Effector memory CD8-positive, alpha-beta T cell (primary cell): Measurements from ENCODE around the gene TIMM8B.
"Not testable (repeated sequence)": the region's sequence is repeated elsewhere in the genome, so short reads cannot be mapped to it uniquely, and the experiment has no call there.

Source experiments
- ATAC-seq: fragments of 150-1000 bp; cut with Tn5 transposase; replicated peaks from 2 replicates; pipeline ENCODE4 v1.10.0; 2021; ENCODE audit warnings: mild to moderate bottlenecking, moderate library complexity
- DNase-seq, 3 experiments: peaks; one replicate each; pipeline ENCODE4 v3.0.0; 2021
- H3K27ac Mint-ChIP-seq, 2 donors: one replicate each; pipeline ENCODE4 v1.8.0; 2022; ENCODE audit warnings: mild to moderate bottlenecking in 2 of 2, mixed read lengths in 2 of 2, moderate library complexity in 2 of 2
- H3K27me3 Mint-ChIP-seq, 2 donors: one replicate each; pipeline ENCODE4 v1.8.0; 2022; ENCODE audit warnings: mixed read lengths in 2 of 2
- H3K36me3 Mint-ChIP-seq: one replicate; pipeline ENCODE4 v1.8.0; 2022; ENCODE audit warnings: mild to moderate bottlenecking, moderate library complexity, mixed read lengths; ENCODE audit not compliant: insufficient read depth
- H3K4me1 Mint-ChIP-seq, 2 donors: one replicate each; pipeline ENCODE4 v1.8.0; 2022; ENCODE audit warnings: low read depth in 2 of 2, mixed read lengths in 2 of 2
- H3K4me3 Mint-ChIP-seq, 2 donors: one replicate each; pipeline ENCODE4 v1.8.0; 2022; ENCODE audit warnings: mild to moderate bottlenecking in 2 of 2, mixed read lengths in 2 of 2, moderate library complexity in 2 of 2
- H3K9me3 Mint-ChIP-seq, 2 donors: one replicate each; pipeline ENCODE4 v1.8.0; 2022; ENCODE audit warnings: mixed read lengths in 2 of 2

TIMM8B gene

GRCh38 chr11:112050721-112051120, 35.8 kb downstream of the TIMM8B start:
- ATAC-seq (no peak), DNase-seq (no peak)
- Mint-ChIP-seq H3K4me1 (peaks cover 4 to 6% of the 10 kb centered on the region in 2 donors), H3K27me3 (no peaks in the 10 kb centered on the region), H3K9me3 (no peaks in the 10 kb centered on the region), H3K36me3 (peaks cover 41% of the 10 kb centered on the region), H3K27ac (peak overlapping the region in 1 of 2 donors; percentile 52), H3K4me3 (no peak overlapping the region)

- no peaks in the 10 kb centered on the region for H3K27me3 Mint-ChIP-seq
- H3K36me3 Mint-ChIP-seq: peaks cover 46% of the 10 kb centered on the region
- no peaks in the 10 kb centered on the region for H3K9me3 Mint-ChIP-seq
- H3K4me1 Mint-ChIP-seq: peaks cover 4 to 6% of the 10 kb centered on the region in 2 donors
- H3K27ac Mint-ChIP-seq: no peak overlapping the region
- DNase-seq (no peak), ATAC-seq (no peak)
- H3K4me3 Mint-ChIP-seq: no peak overlapping the region
Observed at GRCh38 chr11:112049777-112050176, 36.8 kb downstream of the TIMM8B start.

GRCh38 chr11:112048256-112048655, 38.3 kb downstream of the TIMM8B start:
- peaks cover 53% of the 10 kb centered on the region for H3K36me3 Mint-ChIP-seq

DNA sequence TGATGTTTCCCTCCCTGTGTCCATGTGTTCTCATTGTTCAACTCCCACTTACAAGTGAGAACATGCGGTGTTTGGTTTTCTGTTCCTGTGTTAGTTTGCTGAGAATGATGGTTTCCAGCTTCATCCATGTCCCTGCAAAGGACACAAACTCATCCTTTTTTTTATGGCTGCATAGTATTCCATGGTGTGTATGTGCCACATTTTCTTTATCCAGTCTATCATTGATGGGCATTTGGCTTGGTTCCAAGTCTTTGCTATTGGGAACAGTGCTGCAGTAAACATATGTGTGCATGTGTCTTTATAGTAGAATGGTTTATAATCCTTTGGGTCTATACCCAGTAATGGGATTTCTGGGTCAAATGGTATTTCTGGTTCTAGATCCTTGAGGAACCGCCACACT, 39.9 kb downstream of the TIMM8B start:
- DNase-seq, H3K27ac Mint-ChIP-seq: not testable (repeated sequence)

More at GRCh38 chr11:112048256-112048655, 38.3 kb downstream of the TIMM8B start:
- not testable (repeated sequence) for H3K27me3 Mint-ChIP-seq, H3K9me3 Mint-ChIP-seq, DNase-seq, H3K4me1 Mint-ChIP-seq, H3K27ac Mint-ChIP-seq, ATAC-seq, H3K4me3 Mint-ChIP-seq

DNA sequence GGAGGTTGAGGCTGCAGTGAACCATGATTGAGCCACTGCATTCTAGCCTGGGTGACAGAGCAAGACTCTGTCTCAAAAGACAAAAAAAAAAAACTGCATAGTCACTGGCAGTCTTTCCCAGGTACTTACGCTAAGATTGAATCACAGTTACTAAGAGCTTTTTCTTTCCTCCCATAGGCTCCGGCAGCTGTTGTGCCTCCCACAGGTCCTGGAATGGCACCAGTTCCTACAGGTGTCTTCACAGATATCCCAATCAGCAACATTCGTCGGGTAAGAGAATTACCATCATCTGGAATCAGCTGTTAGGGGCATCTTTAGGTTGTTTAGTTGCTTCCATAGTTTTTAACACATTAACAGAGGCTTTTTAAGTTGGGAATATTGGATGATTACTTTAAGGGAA, 41.6 kb downstream of the TIMM8B start:
- H3K9me3 Mint-ChIP-seq: no peaks in the 10 kb centered on the region
- H3K27me3 Mint-ChIP-seq: no peaks in the 10 kb centered on the region
- H3K4me1 Mint-ChIP-seq: peaks cover 9 to 22% of the 10 kb centered on the region in 2 donors
- no peak for DNase-seq
- peak overlapping the region in 1 of 2 donors; percentile 28 for H3K27ac Mint-ChIP-seq
- no peak for ATAC-seq
- no peak overlapping the region for H3K4me3 Mint-ChIP-seq
- peaks cover 44% of the 10 kb centered on the region for H3K36me3 Mint-ChIP-seq

More for the DNA sequence above, 39.9 kb downstream of the TIMM8B start:
- not testable (repeated sequence) for H3K4me3 Mint-ChIP-seq, H3K9me3 Mint-ChIP-seq, ATAC-seq, H3K27me3 Mint-ChIP-seq
- H3K4me1 Mint-ChIP-seq: peaks cover 6 to 11% of the 10 kb centered on the region in 2 donors
- H3K36me3 Mint-ChIP-seq: peaks cover 48% of the 10 kb centered on the region

- no peaks in the 10 kb centered on the region for H3K27me3 Mint-ChIP-seq
- no peaks in the 10 kb centered on the region for H3K9me3 Mint-ChIP-seq
- H3K4me1 Mint-ChIP-seq: peaks cover 4 to 25% of the 10 kb centered on the region in 2 donors
- H3K4me3 Mint-ChIP-seq: no peak overlapping the region
- ATAC-seq (no peak), DNase-seq (no peak)
- H3K36me3 Mint-ChIP-seq: peaks cover 58% of the 10 kb centered on the region
- H3K27ac Mint-ChIP-seq: peak overlapping the region in 1 of 2 donors; percentile 55
Observed at GRCh38 chr11:112042961-112043304, 43.6 kb downstream of the TIMM8B start.

DNA sequence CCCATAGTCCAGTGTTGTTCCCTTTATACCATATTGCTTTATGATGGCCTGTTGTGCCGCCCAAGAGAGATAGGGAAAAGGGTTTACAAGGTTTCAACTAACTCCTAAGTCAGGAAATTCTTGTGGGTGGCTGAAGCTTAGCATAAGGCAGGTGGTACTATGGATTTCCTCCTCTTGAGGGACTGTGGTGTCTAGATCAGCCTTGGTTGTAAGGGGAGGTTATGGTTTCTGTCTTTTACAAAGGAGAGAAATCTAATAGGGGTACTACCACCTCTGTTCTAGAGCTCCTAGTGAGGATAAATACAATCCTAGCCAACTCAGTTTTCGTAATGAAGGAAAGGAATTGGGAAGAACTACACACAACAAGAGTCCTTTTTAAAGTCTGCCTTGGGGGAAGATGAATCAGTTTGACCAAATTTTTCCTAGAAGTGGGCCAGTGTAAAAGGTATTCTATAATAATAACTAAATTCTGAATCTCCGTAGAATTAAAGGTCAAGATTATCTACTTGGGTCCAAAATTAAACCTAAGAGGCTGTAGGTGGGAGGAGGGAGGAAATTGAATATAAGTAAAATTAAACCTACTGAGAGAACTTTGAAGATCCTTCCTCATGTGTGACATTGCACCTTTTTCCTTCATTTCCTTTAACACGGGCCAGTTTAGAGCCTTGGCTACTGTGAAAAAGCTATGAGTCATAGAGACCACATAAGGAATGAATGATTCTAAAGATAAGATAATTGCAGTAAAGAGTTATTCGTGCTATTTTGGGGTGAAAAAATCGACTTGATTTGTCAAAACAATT, 44.2 kb downstream of the TIMM8B start:
- no peaks in the 10 kb centered on the region for H3K27me3 Mint-ChIP-seq
- no peak for ATAC-seq
- H3K4me3 Mint-ChIP-seq: no peak overlapping the region
- H3K27ac Mint-ChIP-seq: peak overlapping the region; percentile 55 to 71
- peaks cover 64% of the 10 kb centered on the region for H3K36me3 Mint-ChIP-seq
- no peaks in the 10 kb centered on the region for H3K9me3 Mint-ChIP-seq
- H3K4me1 Mint-ChIP-seq: peaks cover 4 to 24% of the 10 kb centered on the region in 2 donors
- no peak for DNase-seq

DNA sequence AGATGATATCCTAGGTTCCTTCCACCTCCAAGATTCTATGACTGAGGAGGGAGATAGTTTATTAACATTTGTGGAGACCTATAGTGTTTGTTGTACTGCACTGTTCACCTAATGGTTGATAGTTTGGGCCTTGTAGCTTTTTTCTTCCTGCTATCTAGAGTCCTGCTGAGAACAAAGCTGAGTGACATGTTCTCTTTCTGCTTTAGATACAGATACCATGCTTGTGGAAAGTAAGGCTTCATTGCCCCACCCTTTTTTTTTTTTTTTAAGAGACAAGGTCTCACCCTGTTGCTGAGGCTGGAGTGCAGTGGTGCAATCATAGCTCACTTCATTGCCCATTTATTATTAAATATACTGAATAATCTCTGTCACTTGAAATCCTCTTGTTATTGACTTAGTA, 49.0 kb downstream of the TIMM8B start:
- Mint-ChIP-seq H3K36me3 (peaks cover 58% of the 10 kb centered on the region), H3K9me3 (no peaks in the 10 kb centered on the region), H3K4me1 (peaks cover 4 to 22% of the 10 kb centered on the region in 2 donors), H3K4me3 (no peak overlapping the region), H3K27me3 (no peaks in the 10 kb centered on the region), H3K27ac (no peak overlapping the region)
- ATAC-seq (no peak), DNase-seq (no peak)
